H9 (cell line): ENCODE measurements around the gene CTRB2. TPM values are rescaled to one million over a fixed set of nuclear protein-coding genes. Genes with fewer than 3 reads are reported as not detected.

Source experiments
- DNase-seq: peaks from one replicate; pipeline ENCODE4 v3.0.0-alpha.2; 2017
- H2AFZ ChIP-seq: one replicate; pipeline ENCODE4 v1.6.1; 2013; ENCODE audit warnings: mild to moderate bottlenecking, low read length, control low read depth, moderate library complexity
- H2AK5ac ChIP-seq: 2 replicates; pipeline ENCODE4 v1.6.1; 2013; ENCODE audit warnings: low read length, control low read depth, mixed read lengths; ENCODE audit not compliant: insufficient read length
- H2BK120ac ChIP-seq: one replicate; pipeline ENCODE4 v1.6.1; 2013; ENCODE audit warnings: low read depth, mild to moderate bottlenecking, low read length, control low read depth, inconsistent platforms; ENCODE audit not compliant: poor library complexity, severe bottlenecking
- H2BK12ac ChIP-seq: 2 replicates; pipeline ENCODE4 v1.6.1; 2013; ENCODE audit warnings: low read length, control low read depth, mixed read lengths, low read depth; ENCODE audit not compliant: insufficient read length
- H2BK15ac ChIP-seq: 2 replicates; pipeline ENCODE4 v1.6.1; 2013; ENCODE audit warnings: low read depth, low read length, control low read depth
- H2BK20ac ChIP-seq: one replicate; pipeline ENCODE4 v1.6.1; 2013; ENCODE audit warnings: low read depth, mild to moderate bottlenecking, low read length, control low read depth, inconsistent platforms; ENCODE audit not compliant: poor library complexity, severe bottlenecking
- H2BK5ac ChIP-seq: 2 replicates; pipeline ENCODE4 v1.6.1; 2013; ENCODE audit warnings: low read length, control low read depth, mixed read lengths; ENCODE audit not compliant: insufficient read length
- H3K14ac ChIP-seq: 2 replicates; pipeline ENCODE4 v1.6.1; 2013; ENCODE audit warnings: low read length, control low read depth; ENCODE audit not compliant: insufficient read depth
- H3K18ac ChIP-seq: 2 replicates; pipeline ENCODE4 v1.6.1; 2013; ENCODE audit warnings: low read depth, mild to moderate bottlenecking, mixed read lengths, low read length, control low read depth; ENCODE audit not compliant: insufficient read length
- H3K23ac ChIP-seq: 2 replicates; pipeline ENCODE4 v1.6.1; 2013; ENCODE audit warnings: low read length, control low read depth, mixed read lengths, low read depth; ENCODE audit not compliant: insufficient read length
- H3K23me2 ChIP-seq: 2 replicates; pipeline ENCODE4 v1.6.1; 2013; ENCODE audit warnings: low read depth, mild to moderate bottlenecking, mixed read lengths, low read length, control low read depth; ENCODE audit not compliant: insufficient read length, poor library complexity, severe bottlenecking
- H3K27ac ChIP-seq: 2 replicates; pipeline ENCODE4 v1.5.1; 2013; ENCODE audit warnings: low read length, control low read depth, mixed read lengths, low read depth; ENCODE audit not compliant: insufficient read length
- H3K27me3 ChIP-seq: 2 replicates; pipeline ENCODE4 v1.6.1; 2013; ENCODE audit warnings: low read length, control low read depth, inconsistent platforms; ENCODE audit not compliant: insufficient read depth
- H3K4ac ChIP-seq: 2 replicates; pipeline ENCODE4 v1.6.1; 2013; ENCODE audit warnings: low read depth, mild to moderate bottlenecking, control low read depth, inconsistent platforms, low read length, moderate library complexity
- H3K4me1 ChIP-seq: 2 replicates; pipeline ENCODE4 v1.6.1; 2013; ENCODE audit warnings: low read length, control low read depth, inconsistent platforms; ENCODE audit not compliant: insufficient read depth
- H3K4me2 ChIP-seq: 2 replicates; pipeline ENCODE4 v1.6.1; 2013; ENCODE audit warnings: low read length, control low read depth, mixed read lengths; ENCODE audit not compliant: insufficient read length, insufficient read depth
- H3K56ac ChIP-seq: 2 replicates; pipeline ENCODE4 v1.6.1; 2013; ENCODE audit warnings: low read depth, mild to moderate bottlenecking, mixed read lengths, low read length, control low read depth; ENCODE audit not compliant: insufficient read length
- H3K79me1 ChIP-seq: 2 replicates; pipeline ENCODE4 v1.6.1; 2013; ENCODE audit warnings: low read depth, mild to moderate bottlenecking, moderate library complexity, low read length, control low read depth, inconsistent platforms; ENCODE audit not compliant: insufficient read depth, poor library complexity, severe bottlenecking
- H3K79me2 ChIP-seq: 2 replicates; pipeline ENCODE4 v1.6.1; 2013; ENCODE audit warnings: low read length, control low read depth, inconsistent platforms; ENCODE audit not compliant: insufficient read depth
- H3K9ac ChIP-seq: 2 replicates; pipeline ENCODE4 v1.6.1; 2013; ENCODE audit warnings: low read length, control low read depth, mixed read lengths; ENCODE audit not compliant: insufficient read length; ENCODE audit errors: extremely low read depth
- H3K9me3 ChIP-seq: one replicate; pipeline ENCODE4 v1.6.1; 2013; ENCODE audit warnings: low read depth, low read length, inconsistent platforms; ENCODE audit not compliant: control insufficient read depth
- H3T11ph ChIP-seq: one replicate; pipeline ENCODE4 v1.6.1; 2013; ENCODE audit warnings: mild to moderate bottlenecking, low read length, control low read depth, inconsistent platforms
- H4K20me1 ChIP-seq: one replicate; pipeline ENCODE4 v1.6.1; 2013; ENCODE audit not compliant: control insufficient read depth, insufficient read length, insufficient read depth
- H4K5ac ChIP-seq: 2 replicates; pipeline ENCODE4 v1.6.1; 2013; ENCODE audit warnings: low read depth, mild to moderate bottlenecking, mixed read lengths, low read length, control low read depth; ENCODE audit not compliant: insufficient read length
- H4K8ac ChIP-seq: replicated peaks from 2 replicates; pipeline ENCODE4 v1.6.1; 2013; ENCODE audit warnings: low read length, control low read depth, mixed read lengths, low read depth; ENCODE audit not compliant: insufficient read length
- H4K91ac ChIP-seq: 2 replicates; pipeline ENCODE4 v1.6.1; 2013; ENCODE audit warnings: low read depth, mild to moderate bottlenecking, moderate library complexity, mixed read lengths, low read length, control low read depth; ENCODE audit not compliant: insufficient read length
- H3K27ac Mint-ChIP-seq, 3 experiments: 2 replicates in 2 of 3; 3 replicates in 1 of 3; pipeline ENCODE4 v1.8.0; 2020 to 2021; ENCODE audit warnings: mixed read lengths in 3 of 3, mild to moderate bottlenecking in 1 of 3, moderate library complexity in 1 of 3
- H3K27me3 Mint-ChIP-seq: 2 replicates; pipeline ENCODE4 v1.8.0; 2021; ENCODE audit warnings: low read depth, mild to moderate bottlenecking, moderate library complexity, mixed read lengths
- H3K36me3 Mint-ChIP-seq, 3 experiments: 2 replicates in 2 of 3; 3 replicates in 1 of 3; pipeline ENCODE4 v1.8.0; 2020 to 2021; ENCODE audit warnings: low read depth in 3 of 3, mixed read lengths in 3 of 3; ENCODE audit not compliant: insufficient read depth in 1 of 3
- H3K4me1 Mint-ChIP-seq, 2 experiments: 2 replicates each; pipeline ENCODE4 v1.8.0; 2020; ENCODE audit warnings: mixed read lengths in 2 of 2
- H3K4me3 Mint-ChIP-seq, 2 experiments: 2 replicates in 1 of 2; 3 replicates in 1 of 2; pipeline ENCODE4 v1.8.0; 2020 to 2021; ENCODE audit warnings: mild to moderate bottlenecking in 2 of 2, mixed read lengths in 2 of 2, moderate library complexity in 1 of 2
- H3K9me3 Mint-ChIP-seq, 2 experiments: 2 replicates in 1 of 2; 3 replicates in 1 of 2; pipeline ENCODE4 v1.8.0; 2020; ENCODE audit warnings: mild to moderate bottlenecking in 2 of 2, mixed read lengths in 2 of 2, moderate library complexity in 1 of 2
- CTCF ChIP-seq: fragments of 200-600 bp; sonication (generic); conservative IDR thresholded peaks from 3 replicates; pipeline ENCODE4 v1.8.0; 2021; ENCODE audit warnings: antibody characterized with exemption, mild to moderate bottlenecking
- WGBS: extraction: QIAGEN DNeasy Blood & Tissue Kit; methylation state at CpG from one replicate; pipeline ENCODE4 v1.1.7; 2013; ENCODE audit warnings: missing lambda C conversion rate, low lambda C conversion rate, mixed read lengths; ENCODE audit not compliant: insufficient read length; ENCODE audit errors: extremely low coverage; 5-methylcytosine and 5-hydroxymethylcytosine counted together
- total RNA-seq: library from RNA; stranded (reverse); gene quantifications from 2 replicates; pipeline ENCODE4 v1.2.1, GENCODE V29; 2021

Gene CTRB2
- total RNA-seq, 1 experiment from 2014 or later = not detected

DNA sequence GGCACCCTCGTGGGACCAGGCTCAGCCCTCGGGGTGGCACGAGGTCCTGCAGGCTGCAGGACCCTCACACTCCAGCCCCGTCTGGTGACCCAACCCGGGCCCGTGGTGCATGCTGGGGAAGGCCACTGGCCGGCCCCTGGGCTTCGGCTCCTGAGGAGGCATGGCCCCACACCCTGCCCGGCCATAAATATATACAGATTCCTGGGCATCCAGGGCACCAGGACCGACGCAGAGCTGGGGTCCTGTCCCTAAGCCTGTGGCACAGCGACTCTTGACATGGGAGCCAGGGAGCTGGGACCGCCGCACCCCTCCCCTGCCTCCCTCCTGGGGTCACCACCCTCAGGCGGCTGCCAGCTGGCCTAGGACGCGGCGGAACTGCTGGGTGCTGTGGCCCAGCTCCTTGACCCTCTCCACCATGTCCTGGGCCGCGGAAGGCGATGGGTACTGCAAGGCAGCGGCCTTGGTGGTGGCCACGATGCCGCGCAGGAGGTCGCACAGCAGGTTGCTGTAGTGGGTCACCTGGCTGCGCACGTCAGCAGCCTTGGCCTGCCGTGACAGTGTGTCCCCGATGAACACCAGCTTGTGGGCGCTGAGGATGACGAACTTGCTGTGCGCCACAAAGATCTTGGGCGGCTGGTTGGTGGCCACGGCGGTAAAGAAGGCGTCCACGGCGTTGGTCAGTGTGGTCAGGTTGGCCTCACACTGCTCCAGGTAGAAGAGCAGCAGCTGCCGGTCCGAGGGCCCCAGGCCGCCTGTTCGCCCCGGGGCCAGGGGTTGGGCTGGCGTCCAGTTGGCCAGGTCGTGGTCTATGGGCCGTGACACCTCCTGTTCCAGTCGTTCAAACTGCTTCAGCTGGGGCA is 22.4 kb upstream of the CTRB2 start:
- Mint-ChIP-seq H3K9me3 (no peaks in the 10 kb centered on the region; a peak in 1 of 5 replicates), H3K4me1 (peaks cover 0 to 3% of the 10 kb centered on the region in 2 experiments; a peak in 3 of 4 replicates), H3K27me3 (0 out of 2 replicates have a peak, but pooled peaks cover 2% of the 10 kb centered on the region), H3K4me3 (no peak overlapping the region), H3K36me3 (peaks cover 18 to 47% (median 38%) of the 10 kb centered on the region in 3 experiments; a peak in 6 of 7 replicates), H3K27ac (no peak overlapping the region)
- Histone ChIP-seq H3K23me2 (no peaks in the 10 kb centered on the region), H4K20me1 (no peaks in the 10 kb centered on the region), H3K27me3 (no peaks in the 10 kb centered on the region), H3K18ac (no peak overlapping the region), H3K4me2 (no peak overlapping the region), H2BK120ac (no peak overlapping the region), H4K8ac (no peak overlapping the region), H3K79me1 (no peaks in the 10 kb centered on the region), H4K91ac (no peak overlapping the region), H2BK5ac (no peak overlapping the region), H3T11ph (no peak overlapping the region), H3K4ac (no peak overlapping the region), H3K79me2 (no peaks in the 10 kb centered on the region), H3K56ac (no peak overlapping the region), H2BK15ac (no peak overlapping the region), H3K9ac (no peak overlapping the region), H2AK5ac (no peak overlapping the region), H3K23ac (no peak overlapping the region), H2AFZ (no peak overlapping the region), H3K27ac (no peak overlapping the region), H2BK20ac (no peak overlapping the region), H3K14ac (no peak overlapping the region), H3K4me1 (no peaks in the 10 kb centered on the region), H2BK12ac (no peak overlapping the region), H3K9me3 (no peaks in the 10 kb centered on the region), H4K5ac (no peak overlapping the region)
- no peak for DNase-seq
- no CpG with 5 or more reads among the region's 48 CpGs for WGBS
- TF ChIP-seq CTCF = no peak
